PC-9 (cell line): ENCODE measurements around the gene WRNIP1. TPM values are rescaled to one million over a fixed set of nuclear protein-coding genes. Genes with fewer than 3 reads are reported as not detected.

Experiments
- BruUV-seq: library from RNA; stranded (reverse); fragments of 400-500 nt; replicated peaks from 2 replicates; lab custom pipeline; 2021; lab: Mats Ljungman, UMichigan
- CTCF ChIA-PET: fragments of 300-600 bp; sonication (Branson Sonifier 250); formaldehyde crosslinking; loops from one replicate; lab custom pipeline; 2022; ENCODE audit warnings: antibody characterized with exemption; lab: Charles Lee
- POLR2A ChIA-PET: fragments of 300-600 bp; sonication (Branson Sonifier 250); formaldehyde crosslinking; loops from one replicate; lab custom pipeline; 2022; ENCODE audit warnings: antibody characterized with exemption; ENCODE audit not compliant: unreplicated experiment; lab: Charles Lee
- DNase-seq, 2 experiments: peaks; one replicate each; pipeline versions ENCODE4 v3.0.0 to v3.0.0-alpha.2; 2015 to 2022; ENCODE audit warnings: mixed read lengths in 1 of 2
- H2AFZ ChIP-seq: fragments of 200-600 bp; sonication (generic); 2 replicates; pipeline ENCODE4 v1.8.1; 2017; ENCODE audit warnings: antibody characterized with exemption
- H3F3A ChIP-seq: fragments of 200-600 bp; sonication (generic); 2 replicates; pipeline ENCODE4 v1.8.1; 2017; ENCODE audit warnings: antibody characterized with exemption, mild to moderate bottlenecking, low read depth; ENCODE audit not compliant: insufficient read depth
- H3K27ac ChIP-seq: fragments of 200-600 bp; sonication (generic); 2 replicates; pipeline ENCODE4 v1.6.1; 2016; ENCODE audit warnings: mixed run types
- H3K27me3 ChIP-seq: fragments of 200-600 bp; sonication (generic); 2 replicates; pipeline ENCODE4 v1.6.1; 2016; ENCODE audit warnings: low read depth, mixed run types; ENCODE audit not compliant: insufficient read depth
- H3K36me3 ChIP-seq: fragments of 200-600 bp; sonication (generic); 2 replicates; pipeline ENCODE4 v1.6.1; 2016; ENCODE audit warnings: low read depth, mixed run types
- H3K4me1 ChIP-seq: fragments of 200-600 bp; sonication (generic); replicated peaks from 2 replicates; pipeline ENCODE4 v1.6.1; 2016; ENCODE audit warnings: mixed run types; ENCODE audit not compliant: insufficient read depth
- H3K4me2 ChIP-seq: fragments of 200-600 bp; sonication (generic); 2 replicates; pipeline ENCODE4 v1.6.1; 2017; ENCODE audit warnings: mixed run types
- H3K4me3 ChIP-seq: fragments of 200-600 bp; sonication (generic); 2 replicates; pipeline ENCODE4 v1.6.1; 2016; ENCODE audit warnings: mixed run types
- H3K79me2 ChIP-seq: fragments of 200-600 bp; sonication (generic); 2 replicates; pipeline ENCODE4 v1.6.1; 2017; ENCODE audit warnings: low read depth, mixed run types
- H3K9me2 ChIP-seq: fragments of 200-600 bp; sonication (generic); 2 replicates; pipeline ENCODE4 v1.8.1; 2017; ENCODE audit warnings: mild to moderate bottlenecking; ENCODE audit not compliant: insufficient read depth
- H3K9me3 ChIP-seq: fragments of 200-600 bp; sonication (generic); 2 replicates; pipeline ENCODE4 v1.8.1; 2016; ENCODE audit warnings: low read depth; ENCODE audit not compliant: insufficient read depth
- H4K20me1 ChIP-seq: fragments of 200-600 bp; sonication (generic); 2 replicates; pipeline ENCODE4 v1.8.1; 2017; ENCODE audit not compliant: insufficient read depth
- EZH2 ChIP-seq: fragments of 200-600 bp; sonication (generic); IDR thresholded peaks from 2 replicates; pipeline ENCODE4 v1.8.0; 2017; ENCODE audit warnings: antibody characterized with exemption, low read depth
- intact Hi-C: fragments of 100-400 bp; cut with micrococcal nuclease; formaldehyde crosslinking; loops from one replicate; pipeline ENCODE4 v1.10.0; 2022; ENCODE audit not compliant: unreplicated experiment
- total RNA-seq: library from RNA; stranded (reverse); gene quantifications from 2 replicates; pipeline ENCODE4 v1.2.3, GENCODE V29; 2021
- TF ChIP-seq, protein P1 (sequence below): fragments of 200-600 bp; sonication (generic); conservative IDR thresholded peaks from 2 replicates; pipeline ENCODE4 v1.6.1; 2017; ENCODE audit warnings: mixed run types, antibody characterized with exemption, mild to moderate bottlenecking, moderate library complexity

The WRNIP1 gene
- total RNA-seq, 1 experiment from 2014 or later: 61.4 TPM

DNA sequence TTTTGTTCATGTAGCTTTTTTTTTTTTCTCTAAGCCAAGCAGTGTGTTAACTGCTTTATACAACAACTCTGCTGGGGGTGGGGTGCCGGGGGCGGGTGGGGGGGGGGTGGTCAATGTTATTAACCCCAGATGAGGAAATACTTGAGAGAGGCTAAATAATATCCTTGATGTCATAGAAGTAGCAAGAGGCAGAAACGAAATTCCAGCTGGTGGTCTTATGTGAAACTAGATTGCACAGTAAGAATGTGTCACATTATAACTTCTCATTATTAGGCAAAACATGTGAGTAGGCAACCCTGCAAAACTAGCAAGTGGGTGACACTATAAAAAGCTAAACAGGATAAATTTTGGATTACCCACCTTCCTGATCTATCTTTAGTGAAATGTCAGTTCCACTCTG is 27.3 kb upstream of the WRNIP1 start:
- H3K4me3 ChIP-seq: no peak overlapping the region
- H2AFZ ChIP-seq: no peak overlapping the region
- no peaks in the 10 kb centered on the region for H3K27me3 ChIP-seq
- H3K27ac ChIP-seq: no peak overlapping the region
- ChIA-PET POLR2A (interaction anchor here (0.6 kb wide), 2 partner anchors 25 to 104 kb away, joined by 4 to 5 read pairs; no protein-coding TSS in a partner anchor), CTCF (interaction anchor here (0.5 to 1.2 kb wide), 9 partner anchors 13 to 322 kb away, joined by 3 to 4 read pairs (median 3); partner anchors contain the start of gene MYLK4)
- no peaks in the 10 kb centered on the region for H3K9me2 ChIP-seq
- H3K79me2 ChIP-seq: no peaks in the 10 kb centered on the region
- H3K4me2 ChIP-seq: no peak overlapping the region
- no TSS peak for BruUV-seq
- DNase-seq: no peak
- intact Hi-C loops: loop anchor here (1.0 to 10.0 kb wide), 5 partner anchors 108 to 321 kb away; partner anchors contain the start of gene NQO2
- H4K20me1 ChIP-seq: no peaks in the 10 kb centered on the region
- H3K36me3 ChIP-seq: no peaks in the 10 kb centered on the region
- no peaks in the 10 kb centered on the region for H3K4me1 ChIP-seq
- H3K9me3 ChIP-seq: no peaks in the 10 kb centered on the region
- H3F3A ChIP-seq: no peaks in the 10 kb centered on the region
- TF ChIP-seq, protein P1, sequence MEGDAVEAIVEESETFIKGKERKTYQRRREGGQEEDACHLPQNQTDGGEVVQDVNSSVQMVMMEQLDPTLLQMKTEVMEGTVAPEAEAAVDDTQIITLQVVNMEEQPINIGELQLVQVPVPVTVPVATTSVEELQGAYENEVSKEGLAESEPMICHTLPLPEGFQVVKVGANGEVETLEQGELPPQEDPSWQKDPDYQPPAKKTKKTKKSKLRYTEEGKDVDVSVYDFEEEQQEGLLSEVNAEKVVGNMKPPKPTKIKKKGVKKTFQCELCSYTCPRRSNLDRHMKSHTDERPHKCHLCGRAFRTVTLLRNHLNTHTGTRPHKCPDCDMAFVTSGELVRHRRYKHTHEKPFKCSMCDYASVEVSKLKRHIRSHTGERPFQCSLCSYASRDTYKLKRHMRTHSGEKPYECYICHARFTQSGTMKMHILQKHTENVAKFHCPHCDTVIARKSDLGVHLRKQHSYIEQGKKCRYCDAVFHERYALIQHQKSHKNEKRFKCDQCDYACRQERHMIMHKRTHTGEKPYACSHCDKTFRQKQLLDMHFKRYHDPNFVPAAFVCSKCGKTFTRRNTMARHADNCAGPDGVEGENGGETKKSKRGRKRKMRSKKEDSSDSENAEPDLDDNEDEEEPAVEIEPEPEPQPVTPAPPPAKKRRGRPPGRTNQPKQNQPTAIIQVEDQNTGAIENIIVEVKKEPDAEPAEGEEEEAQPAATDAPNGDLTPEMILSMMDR: no peak
- TF ChIP-seq EZH2: no peak

DNA sequence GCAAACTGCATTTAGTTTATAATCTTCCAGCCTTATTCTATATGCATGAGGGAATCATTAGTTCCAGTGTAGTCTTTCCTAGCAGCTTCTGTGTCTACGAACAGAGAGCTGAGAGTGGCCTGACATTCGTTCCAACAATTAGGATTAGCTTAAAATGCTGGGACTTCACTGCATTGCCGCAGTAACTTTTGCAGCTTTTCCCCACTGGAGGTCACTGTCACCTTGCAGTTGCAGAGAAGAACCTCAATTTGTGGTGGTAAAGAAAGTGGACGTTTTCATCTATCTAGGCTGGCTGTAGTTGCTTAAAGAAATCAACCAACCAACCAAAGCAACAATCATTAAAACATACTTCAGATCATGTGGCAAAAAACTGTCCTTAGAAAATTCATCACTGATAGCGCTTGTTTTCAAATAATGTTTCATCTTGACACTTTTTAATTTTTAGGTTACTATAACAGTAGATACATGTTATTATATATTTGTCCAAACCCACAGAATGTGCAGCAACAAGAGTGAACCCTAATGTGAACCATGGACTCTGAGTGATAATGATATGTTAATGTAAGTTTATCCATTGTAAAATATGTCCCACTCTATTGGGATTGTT is 26.7 kb upstream of the WRNIP1 start:
- ChIA-PET CTCF (interaction anchor here (0.6 to 1.2 kb wide), 6 partner anchors 12 to 251 kb away, joined by 3 to 4 read pairs (median 3); partner anchors contain the start of gene MYLK4), POLR2A (interaction anchor here (0.6 kb wide), 3 partner anchors 25 to 224 kb away, joined by 4 to 5 read pairs (median 4); no protein-coding TSS in a partner anchor)
- intact Hi-C loops: loop anchor here (1.0 to 10.0 kb wide), 5 partner anchors 108 to 320 kb away; partner anchors contain the start of gene NQO2
- Histone ChIP-seq H3K4me1 (no peaks in the 10 kb centered on the region), H3K4me2 (no peak overlapping the region), H4K20me1 (no peaks in the 10 kb centered on the region), H3K27me3 (no peaks in the 10 kb centered on the region), H3F3A (no peaks in the 10 kb centered on the region), H3K27ac (no peak overlapping the region), H2AFZ (no peak overlapping the region), H3K9me3 (no peaks in the 10 kb centered on the region), H3K9me2 (no peaks in the 10 kb centered on the region), H3K79me2 (no peaks in the 10 kb centered on the region), H3K36me3 (no peaks in the 10 kb centered on the region), H3K4me3 (no peak overlapping the region)
- BruUV-seq: no TSS peak
- peak; percentile 38 to 53 for DNase-seq
- TF ChIP-seq EZH2: no peak
- TF ChIP-seq, protein P1: peak; percentile 72

DNA sequence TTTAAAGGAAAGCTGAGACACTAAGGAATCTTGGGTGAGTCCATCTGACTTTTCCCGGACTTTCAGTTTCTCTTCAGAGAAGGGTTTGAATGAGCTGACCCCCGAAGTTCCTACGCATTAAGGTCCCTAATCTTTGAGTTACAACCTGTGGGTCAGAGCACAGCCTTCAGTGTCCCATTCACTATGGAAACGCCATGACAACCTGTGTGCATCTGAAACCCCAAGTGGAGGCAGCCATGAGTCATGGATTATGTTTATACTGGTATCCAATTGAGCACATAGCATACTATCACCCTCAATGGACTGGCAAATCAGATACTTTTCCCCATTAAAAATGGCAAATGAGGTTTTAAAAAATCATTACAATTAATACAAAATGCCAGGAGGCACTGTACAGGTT is 25.9 kb upstream of the WRNIP1 start:
- no peak for DNase-seq
- Histone ChIP-seq H3F3A (no peaks in the 10 kb centered on the region), H4K20me1 (no peaks in the 10 kb centered on the region), H3K79me2 (no peaks in the 10 kb centered on the region), H3K36me3 (no peaks in the 10 kb centered on the region), H2AFZ (no peak overlapping the region), H3K9me3 (no peaks in the 10 kb centered on the region), H3K4me1 (no peaks in the 10 kb centered on the region), H3K27ac (no peak overlapping the region), H3K9me2 (no peaks in the 10 kb centered on the region), H3K4me2 (no peak overlapping the region), H3K4me3 (no peak overlapping the region), H3K27me3 (no peaks in the 10 kb centered on the region)
- no TSS peak for BruUV-seq
- ChIA-PET CTCF (no interaction called here), POLR2A (no interaction called here)
- intact Hi-C loops: loop anchor here (2.0 to 10.0 kb wide), 4 partner anchors 185 to 319 kb away; partner anchors contain the start of gene NQO2
- TF ChIP-seq, protein P1: no peak
- TF ChIP-seq EZH2: no peak
